ENCODE results near the gene ROPN1L. TPM values are rescaled to one million over a fixed set of nuclear protein-coding genes. Genes with fewer than 3 reads are reported as not detected.

Gene ROPN1L
- total and polyA plus RNA-seq, 2 donors from 2014 or later = 1.4 to 1.7 TPM

GRCh38 chr5:10466446-10467073 lies 24.9 kb downstream of the ROPN1L start:
- H3K4me1 ChIP-seq (ENCODE audit: control insufficient read depth in 2 of 3, insufficient read depth in 2 of 3, low read depth in 1 of 3, low read length in 3 of 3) = peaks cover 0 to 7% (median 0%) of the 10 kb centered on the region in 3 donors
- intact Hi-C loops (cut with DNase I) = no loop called here
- no peak overlapping the region for H3K4me3 ChIP-seq (ENCODE audit: low read length in 3 of 3)
- FAIRE-seq (no peak), DNase-seq (no peak)
- H3K9ac ChIP-seq (ENCODE audit: low read length in 3 of 3) = no peak overlapping the region
- H3K36me3 ChIP-seq (ENCODE audit: control insufficient read depth in 2 of 3, insufficient read depth in 3 of 3, low read length in 3 of 3) = no peaks in the 10 kb centered on the region
- TF ChIP-seq CTCF (IDR thresholded peaks at IDR 0.05; ENCODE audit: borderline replicate concordance, extremely low read depth, insufficient read depth) = no peak
- no peak overlapping the region for H3K27ac ChIP-seq (ENCODE audit: low read depth in 2 of 2, low read length in 2 of 2)
- H3K9me3 ChIP-seq (ENCODE audit: control insufficient read depth in 2 of 3, insufficient read depth in 1 of 3, low read length in 3 of 3) = no peaks in the 10 kb centered on the region
- H3K27me3 ChIP-seq (ENCODE audit: control insufficient read depth, insufficient read depth, low read length) = no peaks in the 10 kb centered on the region

- no peaks in the 10 kb centered on the region for H3K9me3 ChIP-seq (ENCODE audit: control insufficient read depth in 2 of 3, insufficient read depth in 1 of 3, low read length in 3 of 3)
- H3K4me1 ChIP-seq (ENCODE audit: control insufficient read depth in 2 of 3, insufficient read depth in 2 of 3, low read depth in 1 of 3, low read length in 3 of 3) = peaks cover 0 to 7% (median 0%) of the 10 kb centered on the region in 3 donors
- peak in 3 of 5 donors; percentile 53 to 69 (median 64) for DNase-seq
- H3K27me3 ChIP-seq (ENCODE audit: control insufficient read depth, insufficient read depth, low read length) = no peaks in the 10 kb centered on the region
- no peak overlapping the region for H3K27ac ChIP-seq (ENCODE audit: low read depth in 2 of 2, low read length in 2 of 2)
- H3K4me3 ChIP-seq (ENCODE audit: low read length in 3 of 3) = no peak overlapping the region
- TF ChIP-seq CTCF (IDR thresholded peaks at IDR 0.05; ENCODE audit: borderline replicate concordance, extremely low read depth, insufficient read depth) = no peak
- FAIRE-seq = no peak
- intact Hi-C loops (cut with DNase I) = no loop called here
- no peaks in the 10 kb centered on the region for H3K36me3 ChIP-seq (ENCODE audit: control insufficient read depth in 2 of 3, insufficient read depth in 3 of 3, low read length in 3 of 3)
- peak overlapping the region in 1 of 3 donors; percentile 36 for H3K9ac ChIP-seq (ENCODE audit: low read length in 3 of 3)
Measured at GRCh38 chr5:10467281-10468198, 25.9 kb downstream of the ROPN1L start.

- H3K4me3 ChIP-seq (ENCODE audit: low read length in 3 of 3) = no peak overlapping the region
- H3K27ac ChIP-seq (ENCODE audit: low read depth in 2 of 2, low read length in 2 of 2) = no peak overlapping the region
- intact Hi-C loops (cut with DNase I) = no loop called here
- no peak for TF ChIP-seq CTCF (IDR thresholded peaks at IDR 0.05; ENCODE audit: borderline replicate concordance, extremely low read depth, insufficient read depth)
- H3K36me3 ChIP-seq (ENCODE audit: control insufficient read depth in 2 of 3, insufficient read depth in 3 of 3, low read length in 3 of 3) = no peaks in the 10 kb centered on the region
- FAIRE-seq (no peak), DNase-seq (no peak)
- H3K27me3 ChIP-seq (ENCODE audit: control insufficient read depth, insufficient read depth, low read length) = no peaks in the 10 kb centered on the region
- H3K9ac ChIP-seq (ENCODE audit: low read length in 3 of 3) = no peak overlapping the region
- peaks cover 0 to 7% (median 0%) of the 10 kb centered on the region in 3 donors for H3K4me1 ChIP-seq (ENCODE audit: control insufficient read depth in 2 of 3, insufficient read depth in 2 of 3, low read depth in 1 of 3, low read length in 3 of 3)
- no peaks in the 10 kb centered on the region for H3K9me3 ChIP-seq (ENCODE audit: control insufficient read depth in 2 of 3, insufficient read depth in 1 of 3, low read length in 3 of 3)
Measured at GRCh38 chr5:10468256-10468655, 26.6 kb downstream of the ROPN1L start.
